Measurements from ENCODE around the gene ST8SIA1.

- TF ChIP-seq CTCF (IDR thresholded peaks at IDR 0.05) (no peak), POLR2AphosphoS5 (IDR thresholded peaks at IDR 0.05) (no peak)
Measured at GRCh38 chr12:22268973-22269372, 65.5 kb downstream of the ST8SIA1 start.

Measured in gastroesophageal sphincter (tissue), 3 donors.